HepG2 (cell line): ENCODE data around the gene UBR1. TPM values are rescaled to one million over a fixed set of nuclear protein-coding genes. Genes with fewer than 3 reads are reported as not detected.

Source experiments
- ATAC-seq: fragments of 200-7000 bp; cut with Tn5 transposase; 3 replicates; pipeline ENCODE4 v1.9.1; 2020; ENCODE audit warnings: mild to moderate bottlenecking, moderate library complexity
- BruUV-seq: library from RNA; stranded (reverse); fragments of 400-500 nt; replicated peaks from 2 replicates; lab custom pipeline; 2021; lab: Mats Ljungman, UMichigan
- CTCF ChIA-PET: fragments of 300-600 bp; formaldehyde crosslinking; extraction: SDS; loops from one replicate; lab custom pipeline; 2021; ENCODE audit warnings: low total read pairs, inconsistent platforms, low intra/inter-chr PET ratio; lab: Yijun Ruan, JAX
- POLR2A ChIA-PET: fragments of 350-600 bp; sonication (Branson Sonifier 250); formaldehyde crosslinking; loops from one replicate; lab custom pipeline; 2020; ENCODE audit warnings: antibody characterized with exemption, inconsistent platforms; lab: Yijun Ruan, JAX
- DNase-seq: peaks from one replicate; pipeline ENCODE4 v3.0.0-alpha.2; 2015; ENCODE audit warnings: low spot score
- FAIRE-seq: peaks from 3 replicates; lab custom pipeline; 2011; peaks lifted over from hg19 to GRCh38; lab: Jason Lieb, UNC
- H2AFZ ChIP-seq: one replicate; pipeline ENCODE4 v1.6.1; 2011; ENCODE audit warnings: low read length, inconsistent platforms
- H3K27ac ChIP-seq: fragments of 300-600 bp; 3 replicates; pipeline ENCODE4 v1.8.0; 2011; ENCODE audit warnings: mixed run types, mild to moderate bottlenecking, mixed read lengths, low read length, inconsistent platforms; ENCODE audit not compliant: insufficient read depth; ENCODE audit errors: extremely low read length
- H3K27me3 ChIP-seq, 2 experiments: fragments of 200-600 bp in 1 of 2; 2 replicates in 1 of 2; 3 replicates in 1 of 2; pipeline versions ENCODE4 v1.6.0 to v1.8.0; 2011; ENCODE audit warnings: low read length in 2 of 2, mild to moderate bottlenecking in 2 of 2, moderate library complexity in 2 of 2, inconsistent platforms in 1 of 2; ENCODE audit not compliant: insufficient read depth in 2 of 2, control insufficient read depth in 1 of 2
- H3K36me3 ChIP-seq, 2 experiments: fragments of 200-600 bp in 1 of 2; replicated peaks in 1 of 2; 2 replicates in 1 of 2; 3 replicates in 1 of 2; pipeline versions ENCODE4 v1.5.1 to v1.8.0; 2011; ENCODE audit warnings: low read length in 2 of 2, inconsistent platforms in 1 of 2; ENCODE audit not compliant: insufficient read depth in 2 of 2, control insufficient read depth in 1 of 2
- H3K4me1 ChIP-seq: 2 replicates; pipeline ENCODE4 v1.5.1; 2012; ENCODE audit warnings: low read length, inconsistent platforms; ENCODE audit not compliant: insufficient read depth
- H3K4me2 ChIP-seq: 2 replicates; pipeline ENCODE4 v1.6.0; 2011; ENCODE audit warnings: low read depth, low read length, inconsistent platforms
- H3K4me3 ChIP-seq, 3 experiments: fragments of 200-600 bp in 1 of 3; sonication (generic), shearing (Covaris generic) in 1 of 3; replicated peaks in 1 of 3; 2 replicates each; pipeline ENCODE4 v1.5.1; 2011 to 2016; ENCODE audit warnings: low read length in 3 of 3, inconsistent platforms in 2 of 3, low read depth in 2 of 3, mild to moderate bottlenecking in 2 of 3, control low read depth in 1 of 3, mixed read lengths in 1 of 3; ENCODE audit not compliant: insufficient read depth in 1 of 3
- H3K79me2 ChIP-seq: one replicate; pipeline ENCODE4 v1.6.1; 2011; ENCODE audit warnings: low read length, inconsistent platforms; ENCODE audit not compliant: insufficient read depth
- H3K9ac ChIP-seq: 2 replicates; pipeline ENCODE4 v1.6.0; 2011; ENCODE audit warnings: mild to moderate bottlenecking, low read depth, low read length, inconsistent platforms; ENCODE audit not compliant: insufficient read depth
- H3K9me3 ChIP-seq: 2 replicates; pipeline ENCODE4 v1.5.1; 2012; ENCODE audit warnings: mild to moderate bottlenecking, low read length
- H4K20me1 ChIP-seq: 2 replicates; pipeline ENCODE4 v1.6.0; 2011; ENCODE audit warnings: inconsistent platforms, mild to moderate bottlenecking, low read length, moderate library complexity; ENCODE audit not compliant: insufficient read depth
- CHD4 ChIP-seq: fragments of 200-600 bp; sonication (generic); IDR thresholded peaks from 2 replicates; pipeline ENCODE4 v1.7.0; 2017; ENCODE audit warnings: mild to moderate bottlenecking, low read length, borderline replicate concordance
- DR1 ChIP-seq: sonication (generic); formaldehyde crosslinking; IDR thresholded peaks from 2 replicates; pipeline ENCODE4 v1.8.0; 2021; ENCODE audit warnings: mild to moderate bottlenecking, missing genetic modification reagents, inconsistent platforms
- KDM6A ChIP-seq: IDR thresholded peaks from 2 replicates; pipeline ENCODE4 v1.6.1; 2016; ENCODE audit warnings: low read depth
- POGZ ChIP-seq: sonication (generic); formaldehyde crosslinking; IDR thresholded peaks from 2 replicates; pipeline ENCODE4 v1.4.0; 2020; ENCODE audit warnings: mild to moderate bottlenecking, missing genetic modification reagents
- ZNF276 ChIP-seq: sonication (generic); formaldehyde crosslinking; IDR thresholded peaks from 2 replicates; pipeline ENCODE4 v1.4.0; 2020; ENCODE audit warnings: mild to moderate bottlenecking, low read depth, missing genetic modification reagents
- WGBS: methylation state at CpG from one replicate; pipeline ENCODE4 v1.1.6; 2017; ENCODE audit warnings: low lambda C conversion rate; 5-methylcytosine and 5-hydroxymethylcytosine counted together
- in situ Hi-C: cut with HindIII; loops from 2 replicates; pipeline ENCODE4 v1.10.0; 2017; ENCODE audit warnings: low pct_unique_long_range_greater_than_20kb; ENCODE audit not compliant: extremely low pct_ligation_motif_present
- intact Hi-C: fragments of 100-400 bp; cut with micrococcal nuclease; formaldehyde crosslinking; loops from one replicate; pipeline ENCODE4 v1.10.0; 2022; ENCODE audit not compliant: unreplicated experiment
- polyA plus RNA-seq, 8 experiments: library from polyadenylated mRNA; depleted of rRNA in 3 of 8; stranded (reverse) in 7 of 8; unstranded in 1 of 8; fragments of >200 nt; fragmentation: Illumina TruSeq in 4 of 8; extraction: Trizol in 4 of 8; gene quantifications; 2 replicates each; pipeline versions ENCODE4 v1.2.1 to v1.2.3, GENCODE V29; 2011 to 2016; ENCODE audit warnings: low read depth in 4 of 8, missing spikeins in 1 of 8, mixed read lengths in 1 of 8; ENCODE audit not compliant: insufficient read depth in 1 of 8
- total RNA-seq, 5 experiments: library from RNA; depleted of rRNA; stranded (reverse); fragments of >200 nt; fragmentation: Illumina TruSeq; extraction: Trizol; gene quantifications; 2 replicates each; pipeline ENCODE4 v1.2.3, GENCODE V29; 2016; ENCODE audit warnings: low read depth in 1 of 5
- TF ChIP-seq, protein P1 (sequence below): sonication (generic); formaldehyde crosslinking; IDR thresholded peaks from 2 replicates; pipeline ENCODE4 v1.8.0; 2022; ENCODE audit warnings: missing genetic modification reagents, mild to moderate bottlenecking, inconsistent platforms, borderline replicate concordance

The UBR1 gene
- total and polyA plus RNA-seq, 2 of the 13 experiments (the other 11 are each of a cell fraction or from before 2014, with no cell fraction given): 6.4 to 18.0 TPM

GRCh38 chr15:42996871-42997270 is 109.0 kb downstream of the UBR1 start:
- no peaks in the 10 kb centered on the region for H3K9me3 ChIP-seq
- FAIRE-seq: no peak
- H3K27ac ChIP-seq: no peak overlapping the region
- no peaks in the 10 kb centered on the region for H3K27me3 ChIP-seq
- WGBS: 97% methylated on average over 7 of the region's 7 CpGs
- no peak for ATAC-seq
- no peak overlapping the region for H3K4me2 ChIP-seq
- no peak for TF ChIP-seq DR1 (CRISPR knock-in tag)
- no peak for TF ChIP-seq POGZ (CRISPR knock-in tag)
- TF ChIP-seq, protein P1, sequence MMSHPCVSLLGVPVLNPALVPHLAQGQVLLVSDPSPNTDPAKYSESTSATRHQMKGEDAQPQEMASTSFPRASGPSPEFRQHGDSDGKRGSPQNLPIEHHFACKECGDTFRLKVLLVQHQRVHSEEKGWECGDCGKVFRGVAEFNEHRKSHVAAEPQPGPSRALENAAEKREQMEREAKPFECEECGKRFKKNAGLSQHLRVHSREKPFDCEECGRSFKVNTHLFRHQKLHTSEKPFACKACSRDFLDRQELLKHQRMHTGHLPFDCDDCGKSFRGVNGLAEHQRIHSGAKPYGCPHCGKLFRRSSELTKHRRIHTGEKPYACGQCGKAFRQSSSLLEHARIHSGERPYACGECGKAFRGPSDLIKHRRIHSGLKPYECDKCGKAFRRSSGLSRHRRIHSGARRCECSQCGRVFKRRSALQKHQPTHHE (CRISPR knock-in tag): no peak
- ChIA-PET POLR2A (no interaction called here), CTCF (no interaction called here)
- in situ Hi-C loops (no loop called here), intact Hi-C loops (no loop called here)
- DNase-seq: no peak
- no peak overlapping the region for H3K4me3 ChIP-seq
- H3K36me3 ChIP-seq: peaks cover 0 to 2% of the 10 kb centered on the region in 2 experiments; a peak in 1 of 5 replicates
- no peak overlapping the region for H3K9ac ChIP-seq
- no peak overlapping the region for H2AFZ ChIP-seq
- no peaks in the 10 kb centered on the region for H3K79me2 ChIP-seq
- no peaks in the 10 kb centered on the region for H4K20me1 ChIP-seq
- no peaks in the 10 kb centered on the region for H3K4me1 ChIP-seq
- no TSS peak for BruUV-seq

GRCh38 chr15:42994546-42994945 is 111.3 kb downstream of the UBR1 start:
- TF ChIP-seq CHD4 (no peak), KDM6A (CRISPR knock-in tag) (no peak), ZNF276 (CRISPR knock-in tag) (no peak)
- Histone ChIP-seq H3K27ac (no peak overlapping the region), H3K4me2 (no peak overlapping the region), H4K20me1 (no peaks in the 10 kb centered on the region), H2AFZ (no peak overlapping the region), H3K9ac (no peak overlapping the region), H3K36me3 (peaks cover 0 to 2% of the 10 kb centered on the region in 2 experiments; a peak in 1 of 5 replicates), H3K79me2 (no peaks in the 10 kb centered on the region), H3K27me3 (no peaks in the 10 kb centered on the region), H3K4me3 (no peak overlapping the region), H3K4me1 (no peaks in the 10 kb centered on the region), H3K9me3 (no peaks in the 10 kb centered on the region)
- WGBS: 97% methylated on average over 2 of the region's 2 CpGs
- no TSS peak for BruUV-seq
- in situ Hi-C loops (no loop called here), intact Hi-C loops (no loop called here)
- ChIA-PET POLR2A (no interaction called here), CTCF (no interaction called here)
- FAIRE-seq (no peak), DNase-seq (no peak), ATAC-seq (no peak)
